ENCODE data around the gene EVI5L. TPM values are rescaled to one million over a fixed set of nuclear protein-coding genes. Genes with fewer than 3 reads are reported as not detected.

The EVI5L gene
- total RNA-seq, 2 experiments from 2014 or later: 5.2 to 6.0 TPM

GRCh38 chr19:7847664-7848063 is 17.6 kb downstream of the EVI5L start:
- no peaks in the 10 kb centered on the region for H3K9me3 ChIP-seq (ENCODE audit: control insufficient read depth in 1 of 2, insufficient read depth in 1 of 2, low read length in 2 of 2)
- no peak overlapping the region for H3K4me3 ChIP-seq (ENCODE audit: low read length)
- no peak for TF ChIP-seq CTCF (IDR thresholded peaks at IDR 0.05)
- DNase-seq (no peak), ATAC-seq (ENCODE audit: poor library complexity) (no peak)
- no peak overlapping the region for H3K27ac Mint-ChIP-seq
- H3K4me1 Mint-ChIP-seq (ENCODE audit: low read depth): no peaks in the 10 kb centered on the region
- no peaks in the 10 kb centered on the region for H3K27me3 ChIP-seq (ENCODE audit: control insufficient read depth in 1 of 2, insufficient read depth in 2 of 2, low read length in 2 of 2)
- H3K4me3 Mint-ChIP-seq: no peak overlapping the region
- ChIA-PET CTCF (no interaction called here), POLR2A (no interaction called here)
- no peaks in the 10 kb centered on the region for H3K36me3 Mint-ChIP-seq (ENCODE audit: low read depth)
- H3K36me3 ChIP-seq (ENCODE audit: insufficient read depth, low read length): no peaks in the 10 kb centered on the region
- intact Hi-C loops (cut with DNase I, micrococcal nuclease): no loop called here
- H3K27ac ChIP-seq (ENCODE audit: low read depth in 1 of 2, low read length in 2 of 2): no peak overlapping the region
- no peaks in the 10 kb centered on the region for H3K4me1 ChIP-seq (ENCODE audit: insufficient read depth, low read length)
- no peaks in the 10 kb centered on the region for H3K9me3 Mint-ChIP-seq
- no peaks in the 10 kb centered on the region for H3K27me3 Mint-ChIP-seq

GRCh38 chr19:7848779-7849457 is 18.9 kb downstream of the EVI5L start:
- peaks cover 9% of the 10 kb centered on the region for H3K4me1 ChIP-seq (ENCODE audit: insufficient read depth, low read length)
- Mint-ChIP-seq H3K36me3 (ENCODE audit: low read depth) (no peaks in the 10 kb centered on the region), H3K27ac (no peak overlapping the region), H3K4me3 (no peak overlapping the region), H3K27me3 (no peaks in the 10 kb centered on the region), H3K9me3 (no peaks in the 10 kb centered on the region), H3K4me1 (ENCODE audit: low read depth) (no peaks in the 10 kb centered on the region)
- ChIA-PET POLR2A (no interaction called here), CTCF (no interaction called here)
- intact Hi-C loops (cut with DNase I, micrococcal nuclease): no loop called here
- no peak for DNase-seq
- H3K36me3 ChIP-seq (ENCODE audit: insufficient read depth, low read length): no peaks in the 10 kb centered on the region
- TF ChIP-seq CTCF (IDR thresholded peaks at IDR 0.05): no peak
- no peaks in the 10 kb centered on the region for H3K9me3 ChIP-seq (ENCODE audit: control insufficient read depth in 1 of 2, insufficient read depth in 1 of 2, low read length in 2 of 2)
- H3K4me3 ChIP-seq (ENCODE audit: low read length): no peak overlapping the region
- ATAC-seq (ENCODE audit: poor library complexity): no peak
- H3K27ac ChIP-seq (ENCODE audit: low read depth in 1 of 2, low read length in 2 of 2): no peak overlapping the region
- H3K27me3 ChIP-seq (ENCODE audit: control insufficient read depth in 1 of 2, insufficient read depth in 2 of 2, low read length in 2 of 2): no peaks in the 10 kb centered on the region

GRCh38 chr19:7849631-7849999 is 19.6 kb downstream of the EVI5L start:
- Histone ChIP-seq H3K27ac (ENCODE audit: low read depth in 1 of 2, low read length in 2 of 2) (no peak overlapping the region), H3K9me3 (ENCODE audit: control insufficient read depth in 1 of 2, insufficient read depth in 1 of 2, low read length in 2 of 2) (no peaks in the 10 kb centered on the region), H3K27me3 (ENCODE audit: control insufficient read depth in 1 of 2, insufficient read depth in 2 of 2, low read length in 2 of 2) (no peaks in the 10 kb centered on the region), H3K4me1 (ENCODE audit: insufficient read depth, low read length) (peaks cover 9% of the 10 kb centered on the region), H3K36me3 (ENCODE audit: insufficient read depth, low read length) (no peaks in the 10 kb centered on the region), H3K4me3 (ENCODE audit: low read length) (no peak overlapping the region)
- DNase-seq (no peak), ATAC-seq (ENCODE audit: poor library complexity) (no peak)
- ChIA-PET POLR2A (no interaction called here), CTCF (no interaction called here)
- TF ChIP-seq CTCF (IDR thresholded peaks at IDR 0.05): no peak
- intact Hi-C loops (cut with DNase I, micrococcal nuclease): no loop called here
- Mint-ChIP-seq H3K27ac (no peak overlapping the region), H3K4me3 (no peak overlapping the region), H3K27me3 (no peaks in the 10 kb centered on the region), H3K9me3 (no peaks in the 10 kb centered on the region), H3K4me1 (ENCODE audit: low read depth) (no peaks in the 10 kb centered on the region), H3K36me3 (ENCODE audit: low read depth) (no peaks in the 10 kb centered on the region)
